OCI-M1 (cell line): ENCODE results near the gene INSYN1.
A peak's percentile ranks its signal among the peaks of the same experiment; 100 is the strongest.

Source experiments
- DNase-seq: peaks from one replicate; lab custom pipeline; 2025; lab: John Stamatoyannopoulos, UW

The INSYN1 gene

GRCh38 chr15:73773428-73773827, 20.3 kb upstream of the INSYN1 start:
- no peak for DNase-seq

GRCh38 chr15:73771385-73772045, 18.4 kb upstream of the INSYN1 start:
- DNase-seq = no peak

GRCh38 chr15:73770050-73770449, 16.9 kb upstream of the INSYN1 start:
- no peak for DNase-seq

GRCh38 chr15:73767806-73768501, 14.8 kb upstream of the INSYN1 start:
- no peak for DNase-seq

GRCh38 chr15:73766598-73766997, 13.4 kb upstream of the INSYN1 start:
- no peak for DNase-seq

GRCh38 chr15:73765778-73766177, 12.6 kb upstream of the INSYN1 start:
- no peak for DNase-seq

- DNase-seq = no peak
Observed at GRCh38 chr15:73763931-73764330, 10.8 kb upstream of the INSYN1 start.

GRCh38 chr15:73760330-73761329, 7.5 kb upstream of the INSYN1 start:
- no peak for DNase-seq

GRCh38 chr15:73758461-73758860, 5.3 kb upstream of the INSYN1 start:
- no peak for DNase-seq

GRCh38 chr15:73757571-73757970, 4.4 kb upstream of the INSYN1 start:
- no peak for DNase-seq

- DNase-seq = no peak
Observed at GRCh38 chr15:73756947-73757513, 3.9 kb upstream of the INSYN1 start.

GRCh38 chr15:73756390-73756789, 3.2 kb upstream of the INSYN1 start:
- no peak for DNase-seq

GRCh38 chr15:73755946-73756345, 2.8 kb upstream of the INSYN1 start:
- DNase-seq = no peak

GRCh38 chr15:73755481-73755880, 2.3 kb upstream of the INSYN1 start:
- DNase-seq = peak; percentile 3

- DNase-seq = peak; percentile 13
Observed at GRCh38 chr15:73754461-73754860, 1.3 kb upstream of the INSYN1 start.

GRCh38 chr15:73752806-73753193, 351 bp downstream of the INSYN1 start:
- DNase-seq = no peak

- DNase-seq = no peak
Observed at GRCh38 chr15:73751899-73752805, 999 bp downstream of the INSYN1 start.

GRCh38 chr15:73751511-73751898, 1.6 kb downstream of the INSYN1 start:
- DNase-seq = no peak

- DNase-seq = no peak
Observed at GRCh38 chr15:73750951-73751350, 2.2 kb downstream of the INSYN1 start.

GRCh38 chr15:73750438-73750837, 2.7 kb downstream of the INSYN1 start:
- no peak for DNase-seq

GRCh38 chr15:73749971-73750370, 3.2 kb downstream of the INSYN1 start:
- DNase-seq = no peak
